K562 (cell line): ENCODE results near the gene MEGF11. TPM values are rescaled to one million over a fixed set of nuclear protein-coding genes. Genes with fewer than 3 reads are reported as not detected.

Source experiments
- BRCA1 ChIP-seq, 2 experiments: fragments of 450-650 bp in 1 of 2; sonication (generic) in 1 of 2; formaldehyde crosslinking in 1 of 2; IDR thresholded peaks; 2 replicates each; pipeline versions ENCODE4 v1.5.0 to v1.6.1; 2017 to 2020; ENCODE audit warnings: mild to moderate bottlenecking in 1 of 2, missing genetic modification reagents in 1 of 2
- DMBX1 ChIP-seq: fragments of 250-450 bp; sonication (Bioruptor Pico); IDR thresholded peaks from 2 replicates; pipeline ENCODE4 v1.8.0; 2022; ENCODE audit warnings: inconsistent platforms, mild to moderate bottlenecking, moderate library complexity, borderline replicate concordance
- POLR2AphosphoS5 ChIP-seq: IDR thresholded peaks from 2 replicates; pipeline ENCODE4 v1.6.1; 2011; ENCODE audit warnings: mild to moderate bottlenecking, low read depth, low read length, moderate library complexity; ENCODE audit not compliant: control insufficient read depth, insufficient read depth
- RBM17 ChIP-seq: fragments of 200-400 bp; formaldehyde crosslinking; IDR thresholded peaks from 2 replicates; pipeline ENCODE4 v1.6.1; 2017; ENCODE audit warnings: low read depth, mild to moderate bottlenecking, low read length, borderline replicate concordance
- REST ChIP-seq, 2 experiments: fragments of 450-650 bp; formaldehyde crosslinking in 1 of 2; IDR thresholded peaks; 2 replicates each; pipeline versions ENCODE4 v1.4.0 to v1.6.1; 2014 to 2020; ENCODE audit warnings: mild to moderate bottlenecking in 2 of 2, borderline replicate concordance in 1 of 2, low read depth in 1 of 2
- SIRT6 ChIP-seq: IDR thresholded peaks from one replicate; pipeline ENCODE4 v1.6.1; 2012; ENCODE audit warnings: low read depth, mild to moderate bottlenecking, control low read depth, inconsistent platforms, low read length, moderate library complexity
- SNIP1 ChIP-seq: fragments of 450-650 bp; IDR thresholded peaks from 2 replicates; pipeline ENCODE4 v1.7.1; 2017; ENCODE audit warnings: low read depth, mild to moderate bottlenecking
- TOE1 ChIP-seq, 2 experiments: fragments of 450-650 bp in 1 of 2; sonication (generic) in 1 of 2; formaldehyde crosslinking in 1 of 2; IDR thresholded peaks; 2 replicates each; pipeline versions ENCODE4 v1.7.1 to v1.8.0; 2016 to 2022; ENCODE audit warnings: borderline replicate concordance in 2 of 2, mild to moderate bottlenecking in 2 of 2, antibody characterized with exemption in 1 of 2, inconsistent platforms in 1 of 2, low read depth in 1 of 2, missing genetic modification reagents in 1 of 2, moderate library complexity in 1 of 2
- polyA plus RNA-seq, 8 experiments: library from polyadenylated mRNA; depleted of rRNA in 4 of 8; stranded (reverse) in 5 of 8; unstranded in 3 of 8; fragments of >200 nt; fragmentation: Nextera tagmentation in 2 of 8; fragmentation: Illumina TruSeq in 1 of 8; extraction: Ambion mirVana in 2 of 8; extraction: Trizol in 1 of 8; gene quantifications; 2 replicates each; pipeline versions ENCODE4 v1.2.1 to v1.2.3, GENCODE V29; 2011 to 2014; ENCODE audit warnings: inconsistent platforms in 1 of 8, missing spikeins in 1 of 8
- total RNA-seq, 7 experiments: library from RNA; depleted of rRNA in 6 of 7; stranded (reverse); fragments of >200 nt in 6 of 7; fragmentation: Illumina TruSeq in 2 of 7; extraction: Trizol in 2 of 7; gene quantifications; 2 replicates each; pipeline versions ENCODE4 v1.2.1 to v1.2.3, GENCODE V29; 2011 to 2021; ENCODE audit warnings: low replicate concordance in 1 of 7
- TF ChIP-seq, protein P1 (sequence below): fragments of 450-650 bp; IDR thresholded peaks from 2 replicates; pipeline ENCODE4 v1.6.1; 2016; ENCODE audit warnings: low read depth, mild to moderate bottlenecking, moderate library complexity
- TF ChIP-seq, protein P2 (sequence below): fragments of 450-650 bp; IDR thresholded peaks from 2 replicates; pipeline ENCODE4 v1.6.1; 2018; ENCODE audit not compliant: partially characterized antibody

MEGF11 gene
- total and polyA plus RNA-seq, 9 of the 15 experiments (the other 6 are each of a cell fraction or from before 2014, with no cell fraction given), result 0.06 to 0.23 (median 0.20) TPM; not detected in 6

GRCh38 chr15:65916664-65917406 is 336.7 kb downstream of the MEGF11 start (continued):
- TF ChIP-seq, protein P1, sequence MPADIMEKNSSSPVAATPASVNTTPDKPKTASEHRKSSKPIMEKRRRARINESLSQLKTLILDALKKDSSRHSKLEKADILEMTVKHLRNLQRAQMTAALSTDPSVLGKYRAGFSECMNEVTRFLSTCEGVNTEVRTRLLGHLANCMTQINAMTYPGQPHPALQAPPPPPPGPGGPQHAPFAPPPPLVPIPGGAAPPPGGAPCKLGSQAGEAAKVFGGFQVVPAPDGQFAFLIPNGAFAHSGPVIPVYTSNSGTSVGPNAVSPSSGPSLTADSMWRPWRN, result no peak
- TF ChIP-seq, protein P2, sequence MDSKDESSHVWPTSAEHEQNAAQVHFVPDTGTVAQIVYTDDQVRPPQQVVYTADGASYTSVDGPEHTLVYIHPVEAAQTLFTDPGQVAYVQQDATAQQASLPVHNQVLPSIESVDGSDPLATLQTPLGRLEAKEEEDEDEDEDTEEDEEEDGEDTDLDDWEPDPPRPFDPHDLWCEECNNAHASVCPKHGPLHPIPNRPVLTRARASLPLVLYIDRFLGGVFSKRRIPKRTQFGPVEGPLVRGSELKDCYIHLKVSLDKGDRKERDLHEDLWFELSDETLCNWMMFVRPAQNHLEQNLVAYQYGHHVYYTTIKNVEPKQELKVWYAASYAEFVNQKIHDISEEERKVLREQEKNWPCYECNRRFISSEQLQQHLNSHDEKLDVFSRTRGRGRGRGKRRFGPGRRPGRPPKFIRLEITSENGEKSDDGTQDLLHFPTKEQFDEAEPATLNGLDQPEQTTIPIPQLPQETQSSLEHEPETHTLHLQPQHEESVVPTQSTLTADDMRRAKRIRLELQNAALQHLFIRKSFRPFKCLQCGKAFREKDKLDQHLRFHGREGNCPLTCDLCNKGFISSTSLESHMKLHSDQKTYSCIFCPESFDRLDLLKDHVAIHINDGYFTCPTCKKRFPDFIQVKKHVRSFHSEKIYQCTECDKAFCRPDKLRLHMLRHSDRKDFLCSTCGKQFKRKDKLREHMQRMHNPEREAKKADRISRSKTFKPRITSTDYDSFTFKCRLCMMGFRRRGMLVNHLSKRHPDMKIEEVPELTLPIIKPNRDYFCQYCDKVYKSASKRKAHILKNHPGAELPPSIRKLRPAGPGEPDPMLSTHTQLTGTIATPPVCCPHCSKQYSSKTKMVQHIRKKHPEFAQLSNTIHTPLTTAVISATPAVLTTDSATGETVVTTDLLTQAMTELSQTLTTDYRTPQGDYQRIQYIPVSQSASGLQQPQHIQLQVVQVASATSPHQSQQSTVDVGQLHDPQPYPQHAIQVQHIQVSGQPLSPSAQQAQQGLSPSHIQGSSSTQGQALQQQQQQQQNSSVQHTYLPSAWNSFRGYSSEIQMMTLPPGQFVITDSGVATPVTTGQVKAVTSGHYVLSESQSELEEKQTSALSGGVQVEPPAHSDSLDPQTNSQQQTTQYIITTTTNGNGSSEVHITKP, result peak; percentile 52
- no peak for TF ChIP-seq SNIP1
- TF ChIP-seq RBM17, result no peak
- TF ChIP-seq REST (IDR thresholded peaks at IDR 0.05; ENCODE audit: borderline replicate concordance), result peak; percentile 60; the same call in 1 of the 2 replicates
- no peak for TF ChIP-seq REST (CRISPR knock-in tag; IDR thresholded peaks at IDR 0.05; ENCODE audit: low read depth)
- no peak for TF ChIP-seq BRCA1 (IDR thresholded peaks at IDR 0.05)
- no peak for TF ChIP-seq BRCA1 (CRISPR knock-in tag; IDR thresholded peaks at IDR 0.05)
- TF ChIP-seq POLR2AphosphoS5, result no peak
- no peak for TF ChIP-seq SIRT6
- no peak for TF ChIP-seq TOE1 (IDR thresholded peaks at IDR 0.05; ENCODE audit: borderline replicate concordance)
- no peak for TF ChIP-seq TOE1 (CRISPR knock-in tag; IDR thresholded peaks at IDR 0.05; ENCODE audit: borderline replicate concordance, low read depth)
- TF ChIP-seq DMBX1 (CRISPR knock-in tag), result no peak
